NK-92 (cell line): ENCODE results near the gene NEDD9.

Source experiments
- DNase-seq: peaks from one replicate; lab custom pipeline; 2025; ENCODE audit not compliant: unreplicated experiment; lab: John Stamatoyannopoulos, UW

NEDD9 gene

GRCh38 chr6:11202513-11203305, 29.8 kb downstream of the NEDD9 start:
- DNase-seq: no peak

- DNase-seq: no peak
Observed at GRCh38 chr6:11201772-11202512, 30.5 kb downstream of the NEDD9 start.

GRCh38 chr6:11201015-11201414, 31.5 kb downstream of the NEDD9 start:
- no peak for DNase-seq

- DNase-seq: no peak
Observed at GRCh38 chr6:11200356-11200755, 32.1 kb downstream of the NEDD9 start.

GRCh38 chr6:11198663-11199603, 33.5 kb downstream of the NEDD9 start:
- DNase-seq: no peak

- DNase-seq: no peak
Observed at GRCh38 chr6:11197850-11198249, 34.6 kb downstream of the NEDD9 start.

- no peak for DNase-seq
Observed at GRCh38 chr6:11197175-11197536, 35.3 kb downstream of the NEDD9 start.

- DNase-seq: no peak
Observed at GRCh38 chr6:11196511-11197174, 35.8 kb downstream of the NEDD9 start.

GRCh38 chr6:11194356-11195218, 37.9 kb downstream of the NEDD9 start:
- no peak for DNase-seq

- DNase-seq: no peak
Observed at GRCh38 chr6:11193434-11193833, 39.0 kb downstream of the NEDD9 start.

- no peak for DNase-seq
Observed at GRCh38 chr6:11192167-11192566, 40.3 kb downstream of the NEDD9 start.

- no peak for DNase-seq
Observed at GRCh38 chr6:11190625-11191245, 41.7 kb downstream of the NEDD9 start.

GRCh38 chr6:11189865-11190624, 42.4 kb downstream of the NEDD9 start:
- no peak for DNase-seq

- DNase-seq: no peak
Observed at GRCh38 chr6:11188161-11188915, 44.1 kb downstream of the NEDD9 start.

- no peak for DNase-seq
Observed at GRCh38 chr6:11187301-11187700, 45.2 kb downstream of the NEDD9 start.

- DNase-seq: no peak
Observed at GRCh38 chr6:11185204-11185842, 47.1 kb downstream of the NEDD9 start.

GRCh38 chr6:11183761-11184362, 48.6 kb downstream of the NEDD9 start:
- DNase-seq: no peak
